Measurements from ENCODE around the gene ZFC3H1.

DNA sequence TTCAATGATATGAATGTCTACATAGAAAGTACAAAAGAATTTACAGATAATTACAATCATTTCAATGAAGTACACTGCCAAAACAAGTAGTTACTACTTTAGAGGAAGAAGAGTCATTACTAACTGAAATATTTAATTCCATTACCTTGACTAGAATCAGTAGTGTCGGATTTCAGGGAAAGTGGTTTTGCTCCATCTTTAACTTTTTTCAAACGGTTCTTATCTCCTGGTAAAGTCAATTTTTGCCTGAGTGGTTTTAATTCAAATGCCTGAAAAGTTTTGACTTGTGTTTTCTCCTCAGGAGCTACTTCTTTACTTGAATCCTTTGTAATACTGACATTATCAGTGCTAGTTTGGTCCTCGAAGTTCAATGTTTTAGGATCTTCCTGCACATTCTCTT is 6.9 kb downstream of the ZFC3H1 start:
- TF ChIP-seq EZH2phosphoT487 (IDR thresholded peaks at IDR 0.05; ENCODE audit: insufficient read depth, low read depth), result no peak
- TF ChIP-seq EZH2 (IDR thresholded peaks at IDR 0.05; ENCODE audit: insufficient read depth, poor library complexity, severe bottlenecking), result no peak
